ENCODE results near the gene STK39.

DNA sequence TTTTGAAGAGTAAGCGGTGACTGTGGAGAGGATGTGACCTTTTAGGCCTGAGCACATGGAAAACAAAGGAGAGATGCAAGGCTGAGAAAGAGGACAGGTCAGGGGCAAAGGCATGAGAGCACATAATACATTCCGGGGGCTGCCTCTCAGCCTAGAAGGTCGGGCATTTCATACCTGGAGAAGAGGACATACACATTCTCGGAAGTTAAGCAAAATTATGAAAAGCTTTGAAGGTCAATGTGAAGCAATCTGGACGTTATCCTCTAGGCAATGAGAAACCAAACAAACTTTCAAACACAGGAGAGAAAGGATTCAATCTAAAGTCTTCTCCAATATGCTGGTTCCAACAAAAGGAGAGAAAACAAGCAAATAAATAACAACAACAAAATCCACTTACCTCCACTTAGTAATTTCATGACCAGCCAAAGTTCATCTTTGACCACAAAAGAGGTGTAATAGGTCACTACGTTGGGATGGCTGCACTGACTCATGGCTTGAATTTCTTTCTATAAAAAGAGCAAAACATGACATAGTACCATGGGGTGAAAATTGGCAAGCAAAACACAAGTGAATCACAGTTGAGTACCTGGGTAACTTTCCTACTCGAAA lies 80.4 kb downstream of the STK39 start:
- TF ChIP-seq CTCF (IDR thresholded peaks at IDR 0.05), result no peak
- TF ChIP-seq POLR2A (IDR thresholded peaks at IDR 0.05), result no peak
- TF ChIP-seq POLR2AphosphoS5 (IDR thresholded peaks at IDR 0.05), result no peak
